Activated B cell treated with CpG ODN at 0.5 μM for 24 hours (primary cell): ENCODE results near the gene EPM2AIP1. TPM values are rescaled to one million over a fixed set of nuclear protein-coding genes. Genes with fewer than 3 reads are reported as not detected.

Experiments used
- ATAC-seq: fragments of 200-7000 bp; cut with Tn5 transposase; one replicate; pipeline ENCODE4 v1.10.0; 2021; ENCODE audit warnings: low read depth, mild to moderate bottlenecking, moderate library complexity
- CTCF ChIA-PET: fragments of 350-600 bp; sonication (Branson Sonifier 250); formaldehyde crosslinking; loops from one replicate; lab custom pipeline; 2021; ENCODE audit warnings: antibody characterized with exemption; lab: Charles Lee
- POLR2A ChIA-PET: fragments of 350-600 bp; sonication (Branson Sonifier 250); formaldehyde crosslinking; loops from one replicate; lab custom pipeline; 2021; ENCODE audit warnings: antibody characterized with exemption; lab: Charles Lee
- DNase-seq: peaks from one replicate; pipeline ENCODE4 v3.0.0; 2022
- H3K27ac Mint-ChIP-seq: one replicate; pipeline ENCODE4 v1.8.0; 2020; ENCODE audit warnings: mixed read lengths
- H3K27me3 Mint-ChIP-seq: one replicate; pipeline ENCODE4 v1.8.0; 2021; ENCODE audit warnings: mixed read lengths
- H3K36me3 Mint-ChIP-seq: one replicate; pipeline ENCODE4 v1.8.0; 2021; ENCODE audit warnings: low read depth, mixed read lengths
- H3K4me1 Mint-ChIP-seq: one replicate; pipeline ENCODE4 v1.8.0; 2021; ENCODE audit warnings: mixed read lengths
- H3K4me3 Mint-ChIP-seq: one replicate; pipeline ENCODE4 v1.8.0; 2020; ENCODE audit warnings: mild to moderate bottlenecking, mixed read lengths
- H3K9me3 Mint-ChIP-seq: one replicate; pipeline ENCODE4 v1.8.0; 2020; ENCODE audit warnings: mixed read lengths
- intact Hi-C: fragments of 100-400 bp; cut with micrococcal nuclease; formaldehyde crosslinking; loops from one replicate; pipeline ENCODE4 v1.15.1; 2024
- total RNA-seq: library from RNA; stranded (reverse); gene quantifications from 2 replicates; pipeline ENCODE4 v1.2.3, GENCODE V29; 2022
- TF ChIP-seq, protein P1 (sequence below): fragments of 200-600 bp; IDR thresholded peaks from one replicate; pipeline ENCODE4 v1.8.0; 2022; ENCODE audit warnings: antibody characterized with exemption, mild to moderate bottlenecking

EPM2AIP1 gene
- total RNA-seq, 1 donor from 2014 or later = 30.7 TPM

DNA sequence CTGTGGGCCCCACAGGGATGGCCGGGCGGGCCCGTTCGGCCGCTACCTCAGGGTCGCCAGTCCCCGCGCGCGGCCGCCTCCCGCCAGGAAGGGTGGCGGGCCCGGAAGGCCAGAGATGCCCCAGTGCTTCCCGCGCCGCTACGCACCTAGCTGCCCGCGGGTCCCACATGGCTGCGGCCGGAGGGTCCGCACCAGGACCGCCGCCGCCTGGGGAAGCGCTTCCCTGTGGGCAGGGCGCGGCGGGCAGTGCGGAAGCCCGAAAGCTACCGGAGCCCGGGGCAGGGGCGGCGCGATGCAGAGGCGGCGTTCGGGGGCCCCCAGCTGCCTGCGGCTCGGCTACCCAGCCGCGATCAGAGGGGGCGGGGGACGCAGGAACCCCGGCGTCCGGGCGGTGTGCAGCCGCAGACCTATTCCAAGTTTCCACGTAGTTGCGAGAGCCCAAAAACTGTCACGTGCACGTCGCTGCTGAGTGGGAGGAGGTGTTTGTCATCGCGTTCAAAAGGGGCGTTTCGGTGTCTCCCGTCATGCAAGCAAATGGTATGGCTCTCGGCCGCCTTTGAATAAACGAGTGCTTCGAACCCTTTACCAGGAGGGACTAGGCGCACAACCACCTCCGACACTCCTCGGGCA lies 48.2 kb downstream of the EPM2AIP1 start, which contains the start of gene TRANK1:
TRANK1 (minus strand) TSS at position 414 of the 630 bp plus-strand sequence; CDS start at position 169, 245 bp downstream.
- H3K36me3 Mint-ChIP-seq = peaks cover 2% of the 10 kb centered on the region
- ChIA-PET POLR2A (interaction anchor here (0.6 to 4.0 kb wide), 23 partner anchors 10 to 1095 kb away, joined by 3 to 37 read pairs (median 9); partner anchors contain the start of genes EPM2AIP1 and MLH1), CTCF (interaction anchor here (0.9 to 3.3 kb wide), 12 partner anchors 13 to 76 kb away, joined by 3 to 24 read pairs (median 4); no protein-coding TSS in a partner anchor)
- TF ChIP-seq, protein P1, sequence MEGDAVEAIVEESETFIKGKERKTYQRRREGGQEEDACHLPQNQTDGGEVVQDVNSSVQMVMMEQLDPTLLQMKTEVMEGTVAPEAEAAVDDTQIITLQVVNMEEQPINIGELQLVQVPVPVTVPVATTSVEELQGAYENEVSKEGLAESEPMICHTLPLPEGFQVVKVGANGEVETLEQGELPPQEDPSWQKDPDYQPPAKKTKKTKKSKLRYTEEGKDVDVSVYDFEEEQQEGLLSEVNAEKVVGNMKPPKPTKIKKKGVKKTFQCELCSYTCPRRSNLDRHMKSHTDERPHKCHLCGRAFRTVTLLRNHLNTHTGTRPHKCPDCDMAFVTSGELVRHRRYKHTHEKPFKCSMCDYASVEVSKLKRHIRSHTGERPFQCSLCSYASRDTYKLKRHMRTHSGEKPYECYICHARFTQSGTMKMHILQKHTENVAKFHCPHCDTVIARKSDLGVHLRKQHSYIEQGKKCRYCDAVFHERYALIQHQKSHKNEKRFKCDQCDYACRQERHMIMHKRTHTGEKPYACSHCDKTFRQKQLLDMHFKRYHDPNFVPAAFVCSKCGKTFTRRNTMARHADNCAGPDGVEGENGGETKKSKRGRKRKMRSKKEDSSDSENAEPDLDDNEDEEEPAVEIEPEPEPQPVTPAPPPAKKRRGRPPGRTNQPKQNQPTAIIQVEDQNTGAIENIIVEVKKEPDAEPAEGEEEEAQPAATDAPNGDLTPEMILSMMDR = no peak
- intact Hi-C loops = loop anchor here (1.0 kb wide), 7 partner anchors 13 to 75 kb away; partner anchors contain the start of genes EPM2AIP1 and MLH1
- H3K9me3 Mint-ChIP-seq = peaks cover 12% of the 10 kb centered on the region
- ATAC-seq (peak; percentile 83), DNase-seq (peak; percentile 68)
- peaks cover 26% of the 10 kb centered on the region for H3K4me1 Mint-ChIP-seq
- H3K4me3 Mint-ChIP-seq = peak within 1 kb of the TSS; percentile 87
- H3K27ac Mint-ChIP-seq = peak within 1 kb of the TSS; percentile 68
- no peaks in the 10 kb centered on the region for H3K27me3 Mint-ChIP-seq

DNA sequence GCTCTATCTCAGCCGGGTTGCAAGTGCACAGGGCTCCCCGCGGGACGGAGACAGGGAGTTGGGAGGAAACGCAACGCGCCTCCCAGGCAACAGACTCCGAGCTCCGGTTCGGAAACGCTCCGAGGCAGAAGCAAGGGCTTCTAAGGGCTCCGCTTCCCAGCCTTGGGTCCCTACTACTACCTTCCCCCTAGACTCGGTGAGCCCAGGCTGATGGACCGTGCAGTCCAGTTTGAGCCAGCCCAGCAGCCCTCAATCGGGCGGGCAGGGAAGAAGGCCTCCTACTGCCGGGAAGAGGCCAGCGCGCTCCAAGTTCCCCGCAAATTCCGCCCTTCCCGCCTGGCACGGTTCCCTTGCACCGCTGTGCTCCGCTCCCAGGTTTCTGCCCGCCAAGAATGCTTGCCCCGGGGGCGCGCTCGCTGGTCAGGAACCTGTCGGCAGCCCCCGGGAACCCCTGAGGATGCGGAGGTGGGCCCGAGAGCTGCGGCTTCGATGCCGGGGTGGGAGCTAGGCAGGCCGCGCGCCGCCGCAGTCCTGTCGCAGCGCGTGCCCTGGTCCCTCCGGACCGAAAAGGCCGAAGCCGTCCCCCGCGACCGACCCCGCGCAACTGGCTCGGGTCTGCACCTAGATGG lies 48.8 kb downstream of the EPM2AIP1 start:
- peaks cover 26% of the 10 kb centered on the region for H3K4me1 Mint-ChIP-seq
- ChIA-PET CTCF (interaction anchor here (0.9 to 3.3 kb wide), 14 partner anchors 14 to 76 kb away, joined by 3 to 24 read pairs (median 4); no protein-coding TSS in a partner anchor), POLR2A (interaction anchor here (0.6 to 4.0 kb wide), 22 partner anchors 9 to 1095 kb away, joined by 3 to 37 read pairs (median 9); partner anchors contain the start of genes EPM2AIP1 and MLH1)
- H3K4me3 Mint-ChIP-seq = peak overlapping the region; percentile 87
- ATAC-seq (peak; percentile 45), DNase-seq (no peak)
- peak overlapping the region; percentile 68 for H3K27ac Mint-ChIP-seq
- no peaks in the 10 kb centered on the region for H3K27me3 Mint-ChIP-seq
- peaks cover 2% of the 10 kb centered on the region for H3K36me3 Mint-ChIP-seq
- TF ChIP-seq, protein P1 = no peak
- intact Hi-C loops = loop anchor here (1.0 kb wide), 4 partner anchors 13 to 75 kb away; no protein-coding TSS in a partner anchor
- peaks cover 12% of the 10 kb centered on the region for H3K9me3 Mint-ChIP-seq

DNA sequence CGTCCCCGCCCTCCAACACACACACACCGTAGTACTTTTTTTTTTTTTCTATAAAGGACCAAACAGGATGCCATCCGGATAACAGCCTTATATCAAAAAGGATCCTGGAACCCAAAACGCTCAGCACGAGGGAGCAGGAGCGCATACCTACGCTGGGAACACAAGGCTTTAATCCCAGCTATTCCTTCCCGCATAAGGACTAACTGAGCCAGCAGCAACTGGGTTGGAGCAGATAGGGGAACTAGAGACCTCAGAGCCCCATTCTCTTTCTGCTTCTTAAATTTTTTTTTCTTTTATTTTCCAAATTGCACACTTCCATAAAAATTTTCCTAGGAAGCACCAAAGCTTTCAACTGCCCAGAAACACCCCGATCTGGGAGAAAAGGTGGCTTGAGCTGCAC lies 49.3 kb downstream of the EPM2AIP1 start:
- Mint-ChIP-seq H3K9me3 (peaks cover 12% of the 10 kb centered on the region), H3K27me3 (no peaks in the 10 kb centered on the region), H3K27ac (peak overlapping the region; percentile 68), H3K4me1 (peaks cover 26% of the 10 kb centered on the region), H3K36me3 (peaks cover 2% of the 10 kb centered on the region), H3K4me3 (peak overlapping the region; percentile 87)
- ChIA-PET CTCF (interaction anchor here (1.2 to 3.3 kb wide), 7 partner anchors 14 to 75 kb away, joined by 3 to 24 read pairs (median 5); no protein-coding TSS in a partner anchor), POLR2A (interaction anchor here (1.1 to 4.0 kb wide), 15 partner anchors 9 to 67 kb away, joined by 5 to 37 read pairs (median 13); partner anchors contain the start of genes EPM2AIP1 and MLH1)
- intact Hi-C loops = no loop called here
- TF ChIP-seq, protein P1 = no peak
- no peak for ATAC-seq
- DNase-seq = no peak

DNA sequence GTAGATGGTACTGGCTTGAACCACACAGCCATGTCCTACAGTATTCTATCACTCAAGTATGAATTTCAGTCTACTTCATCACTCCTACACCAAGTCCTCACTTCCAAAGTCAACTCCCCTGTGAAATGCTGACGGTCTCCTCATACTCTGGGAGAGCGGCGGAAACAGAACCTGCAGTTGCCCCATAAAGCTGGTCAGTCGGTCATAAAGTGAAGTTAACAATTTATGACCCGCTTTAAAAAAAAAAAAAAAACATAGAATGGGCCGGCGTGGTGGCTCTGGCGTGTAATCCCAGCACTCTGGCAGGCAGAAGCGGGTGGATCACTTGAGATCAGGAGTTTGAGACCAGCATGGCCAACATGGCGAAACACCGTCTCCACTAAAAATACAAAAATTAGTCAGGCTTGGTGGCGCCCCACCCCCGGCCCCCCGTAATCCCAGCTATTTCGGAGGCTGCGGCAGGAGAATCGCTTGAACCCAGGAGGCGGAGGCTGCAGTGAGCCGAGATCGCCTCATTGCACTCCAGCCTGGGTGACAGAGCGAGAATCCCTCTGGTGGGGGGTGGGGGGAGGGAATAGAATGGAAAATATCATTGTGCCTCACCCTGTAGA lies 50.2 kb downstream of the EPM2AIP1 start:
- intact Hi-C loops = no loop called here
- Mint-ChIP-seq H3K9me3 (peaks cover 7% of the 10 kb centered on the region), H3K4me3 (no peak overlapping the region), H3K27me3 (no peaks in the 10 kb centered on the region), H3K4me1 (peaks cover 26% of the 10 kb centered on the region), H3K36me3 (peaks cover 2% of the 10 kb centered on the region), H3K27ac (no peak overlapping the region)
- ATAC-seq (no peak), DNase-seq (no peak)
- TF ChIP-seq, protein P1 = no peak
- ChIA-PET POLR2A (interaction anchor here (0.7 to 4.0 kb wide), 5 partner anchors 35 to 66 kb away, joined by 3 to 37 read pairs (median 4); no protein-coding TSS in a partner anchor), CTCF (interaction anchor here (1.4 kb wide), 1 partner anchor 74 kb away, joined by 6 read pairs; no protein-coding TSS in a partner anchor)
